Measurements from ENCODE around the gene SLC4A3.
A peak's percentile ranks its signal among the peaks of the same experiment; 100 is the strongest.

The SLC4A3 gene

GRCh38 chr2:219633276-219634065 lies 6.0 kb downstream of the SLC4A3 start:
- no peak for DNase-seq (ENCODE audit: low read depth)

- DNase-seq (ENCODE audit: low read depth), result no peak
Measured at GRCh38 chr2:219634171-219634940, 6.9 kb downstream of the SLC4A3 start.

- DNase-seq (ENCODE audit: low read depth), result no peak
Measured at GRCh38 chr2:219634951-219635751, 7.7 kb downstream of the SLC4A3 start.

GRCh38 chr2:219636144-219636915 lies 8.9 kb downstream of the SLC4A3 start:
- DNase-seq (ENCODE audit: low read depth), result no peak

GRCh38 chr2:219636941-219637841 lies 9.8 kb downstream of the SLC4A3 start:
- DNase-seq (ENCODE audit: low read depth), result no peak

- DNase-seq (ENCODE audit: low read depth), result no peak
Measured at GRCh38 chr2:219637842-219638185, 10.4 kb downstream of the SLC4A3 start.

- DNase-seq (ENCODE audit: low read depth), result no peak
Measured at GRCh38 chr2:219638217-219638947, 11.0 kb downstream of the SLC4A3 start.

GRCh38 chr2:219638948-219639755 lies 11.7 kb downstream of the SLC4A3 start:
- no peak for DNase-seq (ENCODE audit: low read depth)

- no peak for DNase-seq (ENCODE audit: low read depth)
Measured at GRCh38 chr2:219641390-219642068, 14.1 kb downstream of the SLC4A3 start.

GRCh38 chr2:219642069-219642454 lies 14.6 kb downstream of the SLC4A3 start:
- DNase-seq (ENCODE audit: low read depth), result no peak

- DNase-seq (ENCODE audit: low read depth), result peak; percentile 96
Measured at GRCh38 chr2:219642465-219643083, 15.1 kb downstream of the SLC4A3 start.

- no peak for DNase-seq (ENCODE audit: low read depth)
Measured at GRCh38 chr2:219643084-219643473, 15.6 kb downstream of the SLC4A3 start.

GRCh38 chr2:219643788-219644398 lies 16.5 kb downstream of the SLC4A3 start:
- DNase-seq (ENCODE audit: low read depth), result no peak

GRCh38 chr2:219644801-219645480 lies 17.5 kb downstream of the SLC4A3 start:
- no peak for DNase-seq (ENCODE audit: low read depth)

- peak; percentile 28 for DNase-seq (ENCODE audit: low read depth)
Measured at GRCh38 chr2:219645631-219646527, 18.4 kb downstream of the SLC4A3 start.

- DNase-seq (ENCODE audit: low read depth), result no peak
Measured at GRCh38 chr2:219648176-219648575, 20.7 kb downstream of the SLC4A3 start.

Data from fibroblast of the conjunctiva (primary cell).